ENCODE measurements around the gene STK35.

Gene STK35

DNA sequence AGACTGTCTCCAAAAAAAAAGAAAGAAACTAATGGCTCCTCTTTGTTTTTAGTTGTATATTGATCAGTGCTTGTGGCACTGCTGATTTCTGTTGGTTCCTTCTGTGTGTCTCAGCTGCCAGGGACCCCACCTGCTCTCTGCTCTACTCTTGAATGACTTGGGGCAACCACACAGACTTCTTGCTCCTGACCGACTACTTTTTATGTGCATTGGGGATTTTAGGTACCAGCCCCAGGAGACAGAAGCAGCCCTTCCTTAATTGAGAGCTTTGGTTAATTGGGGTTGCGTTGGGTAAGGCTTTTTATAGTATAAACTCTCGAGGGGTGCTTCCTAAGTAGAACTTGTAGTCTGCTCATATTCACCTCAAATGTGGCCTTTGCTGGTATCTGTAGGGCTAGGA, 6.9 kb downstream of the STK35 start:
- DNase-seq: no peak

GRCh38 chr20:2108987-2109386, 7.4 kb downstream of the STK35 start:
- DNase-seq: no peak

DNA sequence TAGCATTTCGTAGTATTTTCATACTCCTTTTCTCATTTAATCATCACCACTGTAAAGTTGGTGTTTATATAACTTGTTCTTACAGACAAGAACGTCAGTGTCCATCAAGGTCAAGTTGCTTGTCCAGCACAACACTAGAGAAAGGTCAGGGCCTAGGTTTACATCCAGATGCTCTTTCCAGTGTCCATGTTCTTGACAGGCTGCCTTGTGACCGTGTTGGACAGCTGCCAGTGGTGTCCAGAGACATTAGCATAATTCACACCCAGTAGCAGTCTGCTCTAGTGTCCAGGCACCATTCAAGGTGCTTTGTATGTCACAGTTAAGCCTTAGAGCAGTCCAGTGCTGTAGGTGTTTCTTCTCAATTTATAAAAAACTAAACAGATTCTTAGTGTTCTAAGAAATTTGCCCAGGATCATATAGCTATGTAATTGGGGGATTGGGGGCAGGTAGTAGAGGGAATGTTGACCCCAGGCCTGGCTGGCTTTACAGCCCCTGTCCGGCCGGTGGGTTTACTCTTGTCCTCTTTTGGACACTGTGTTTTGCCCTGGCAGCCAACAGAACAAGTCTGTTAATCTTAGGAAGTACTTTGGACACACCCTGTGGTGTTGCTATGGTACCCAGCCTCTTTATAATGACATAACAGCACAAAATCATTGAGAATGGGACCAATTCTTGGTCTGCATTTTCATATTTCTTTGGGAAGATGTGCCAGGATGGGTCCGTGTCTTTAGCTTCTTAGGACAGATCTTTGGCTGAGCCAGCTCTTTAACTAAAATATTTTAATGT, 8.0 kb downstream of the STK35 start:
- no peak for DNase-seq

- no peak for DNase-seq
Observed at GRCh38 chr20:2112910-2113309, 11.3 kb downstream of the STK35 start.

DNA sequence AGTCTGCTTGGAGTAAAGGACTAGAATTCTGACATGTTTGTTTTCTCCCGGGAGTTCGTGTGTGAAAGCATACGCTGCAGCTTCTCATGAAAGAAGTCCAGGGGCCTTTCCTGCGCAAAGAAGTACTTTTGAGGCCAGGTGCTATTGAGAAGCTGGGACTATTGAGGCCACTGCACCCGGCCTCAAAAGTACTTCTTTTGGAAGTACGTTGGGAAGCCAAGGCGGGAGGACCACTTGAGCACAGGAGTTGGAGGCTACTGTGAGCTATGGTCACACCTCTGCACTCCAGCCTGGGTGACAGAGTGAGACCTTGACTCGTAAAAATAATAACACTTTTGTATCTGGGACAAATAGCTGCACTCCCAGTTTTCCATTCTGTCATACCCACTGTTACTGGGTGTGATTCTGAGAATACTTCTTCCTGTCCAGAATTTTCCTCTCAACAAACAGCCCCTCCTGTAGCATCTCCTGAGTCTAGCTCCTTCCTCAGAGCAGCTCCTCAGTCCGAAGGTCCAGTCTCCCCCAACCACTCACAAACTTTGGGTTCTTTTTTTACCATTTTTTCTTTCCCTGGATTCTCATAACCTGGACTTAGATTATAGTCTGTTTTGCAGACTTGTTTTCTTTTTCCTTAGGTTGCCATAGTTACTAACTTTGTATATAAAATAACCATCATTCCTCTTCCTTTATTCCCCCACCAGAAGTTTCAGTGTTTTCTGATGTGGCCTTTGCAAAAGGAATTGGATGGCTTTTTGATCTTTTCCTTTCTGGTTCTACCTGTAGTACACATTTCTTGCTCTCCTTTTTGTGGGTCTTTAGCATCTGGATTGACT, 12.7 kb downstream of the STK35 start:
- DNase-seq: no peak

DNA sequence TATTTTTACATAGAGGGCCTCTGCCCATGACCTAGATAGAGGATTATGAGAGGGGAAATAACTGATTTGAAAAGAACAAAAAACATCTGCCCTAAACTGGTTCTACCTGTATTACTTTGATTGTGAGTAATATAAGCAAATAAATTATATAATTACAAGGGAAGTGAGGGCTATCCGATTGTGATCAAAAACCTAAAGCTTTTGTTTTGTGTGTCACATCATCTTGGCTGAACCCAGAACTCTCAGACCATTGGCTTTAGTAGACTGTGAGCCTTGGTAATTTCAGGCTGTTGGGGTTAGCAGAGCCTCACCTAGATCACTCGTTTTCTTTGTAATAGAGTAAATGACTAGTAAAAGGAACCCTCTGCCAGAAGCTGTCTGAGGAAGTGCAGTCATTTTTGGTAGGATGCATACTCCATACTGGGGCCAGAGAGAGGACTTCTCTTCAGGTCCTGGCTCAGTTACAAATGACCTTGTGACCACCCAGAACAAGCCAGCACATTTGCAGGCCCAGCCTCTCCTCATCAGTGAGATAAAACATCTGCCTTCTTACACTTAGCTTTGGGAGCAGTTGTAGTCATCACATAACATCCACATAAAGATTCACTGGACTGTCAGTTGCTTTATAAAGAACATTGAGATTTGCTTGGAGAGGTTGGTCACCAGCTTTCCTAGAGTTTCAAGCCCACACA, 13.5 kb downstream of the STK35 start:
- DNase-seq: no peak

GRCh38 chr20:2116170-2116940, 14.7 kb downstream of the STK35 start:
- no peak for DNase-seq

- no peak for DNase-seq
Observed at GRCh38 chr20:2118783-2119182, 17.2 kb downstream of the STK35 start.

DNA sequence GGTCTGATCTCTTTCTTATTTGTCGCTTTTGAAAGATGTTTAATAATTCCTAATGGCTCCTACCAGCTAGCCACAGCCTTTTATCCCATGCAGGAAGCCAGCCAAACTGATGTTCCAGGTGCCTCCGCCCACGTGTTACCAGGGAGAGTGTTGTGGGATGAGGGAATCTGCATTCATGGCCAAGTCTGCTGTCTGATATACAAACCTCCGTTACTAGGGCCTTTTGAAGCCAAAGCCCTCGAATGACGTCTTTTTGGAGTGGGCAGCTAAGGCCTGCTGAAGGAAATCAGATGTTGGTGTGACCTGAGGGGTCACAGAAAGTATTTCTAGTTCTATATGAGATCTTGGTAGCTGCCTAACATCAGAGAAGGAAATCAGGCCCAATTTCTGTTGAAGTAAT, 21.3 kb downstream of the STK35 start:
- no peak for DNase-seq

GRCh38 chr20:2123720-2124119, 22.1 kb downstream of the STK35 start:
- DNase-seq: no peak

GRCh38 chr20:2124564-2125213, 23.1 kb downstream of the STK35 start:
- DNase-seq: no peak

- no peak for DNase-seq
Observed at GRCh38 chr20:2125474-2126112, 24.0 kb downstream of the STK35 start.

- DNase-seq: no peak
Observed at GRCh38 chr20:2127238-2127637, 25.6 kb downstream of the STK35 start.

GRCh38 chr20:2128542-2128941, 26.9 kb downstream of the STK35 start:
- DNase-seq: no peak

GRCh38 chr20:2130062-2130591, 28.5 kb downstream of the STK35 start:
- no peak for DNase-seq

DNA sequence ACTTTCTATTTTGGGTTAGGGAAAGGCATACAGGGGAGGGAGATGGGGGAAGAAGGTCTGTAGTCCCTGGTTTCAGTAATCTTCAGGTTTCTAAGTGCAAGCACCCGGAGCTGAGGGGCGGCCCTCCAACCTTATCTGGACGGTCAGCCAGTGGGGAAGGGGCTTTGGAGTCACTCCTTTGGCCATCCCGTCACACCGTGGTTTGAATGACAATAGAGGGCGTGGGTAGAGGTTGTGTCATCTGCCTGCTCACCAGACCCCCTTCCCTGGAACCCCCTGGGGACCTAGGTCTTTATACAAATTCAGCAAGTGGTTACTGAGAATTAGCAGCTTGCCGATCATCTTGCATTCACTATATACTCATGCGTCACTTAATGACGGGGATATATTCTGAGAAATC, 29.1 kb downstream of the STK35 start:
- no peak for DNase-seq

GRCh38 chr20:2131366-2131765, 29.7 kb downstream of the STK35 start:
- no peak for DNase-seq

DNA sequence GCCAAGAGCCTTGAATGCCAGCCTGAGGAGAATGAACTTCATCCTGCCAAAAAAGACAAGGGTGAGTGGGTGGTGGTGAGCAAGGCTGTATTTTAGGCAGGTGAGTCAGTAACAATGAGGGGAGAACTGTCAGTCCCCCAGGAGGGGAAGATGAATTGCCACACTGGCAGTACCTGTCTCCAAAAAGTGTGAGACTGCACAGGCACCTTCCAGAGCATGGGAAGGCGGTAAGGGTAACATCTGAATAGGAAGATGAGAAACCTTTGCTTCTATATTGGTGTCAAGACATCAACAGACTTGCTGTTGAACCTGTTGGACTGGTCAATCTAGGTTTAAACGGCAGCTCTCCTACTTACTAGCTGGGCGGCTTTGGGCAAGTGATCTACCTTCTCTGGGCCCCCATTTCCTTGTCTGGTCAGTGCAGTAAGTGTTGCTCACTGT, 30.9 kb downstream of the STK35 start:
- DNase-seq: no peak

GRCh38 chr20:2133318-2134183, 31.9 kb downstream of the STK35 start:
- DNase-seq: no peak

DNA sequence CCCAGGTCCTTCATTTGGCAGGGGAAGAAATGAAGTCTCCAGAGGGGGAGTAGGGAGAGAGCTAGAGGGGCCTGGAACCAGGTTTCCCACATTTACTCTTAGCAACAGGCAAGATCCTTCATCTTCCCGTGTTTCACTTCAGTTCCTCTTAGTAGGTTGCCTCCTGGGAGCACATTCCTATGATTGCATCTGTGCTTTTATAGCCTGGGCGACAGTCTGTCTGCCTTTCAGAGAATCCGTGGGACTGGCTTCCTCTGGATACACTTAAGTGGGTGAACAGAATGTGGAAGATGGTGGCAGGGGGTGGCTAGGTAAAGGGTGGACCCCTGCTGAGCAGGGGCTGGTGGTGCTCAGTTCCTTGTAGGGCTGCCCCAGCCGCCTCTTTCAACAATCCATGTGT, 33.4 kb downstream of the STK35 start:
- DNase-seq: no peak

DNA sequence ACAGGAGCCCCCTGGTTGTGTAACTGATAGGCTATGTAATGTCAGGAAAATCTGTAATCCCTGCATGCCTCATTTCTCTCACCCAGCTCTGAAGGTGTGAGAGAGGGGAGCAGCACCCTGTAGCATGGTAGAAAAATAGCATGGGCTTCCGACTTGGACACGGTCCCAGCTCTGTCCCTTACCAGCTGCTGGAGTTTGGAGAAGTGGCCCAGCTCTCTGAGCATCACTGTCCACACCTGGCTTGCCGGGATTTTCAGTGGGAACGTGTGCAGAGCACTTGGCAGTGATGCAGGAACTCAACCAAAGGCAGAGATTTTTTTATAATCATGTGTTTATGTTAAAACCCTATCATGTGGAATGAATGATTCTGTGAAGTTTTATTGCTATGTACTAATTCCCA, 34.6 kb downstream of the STK35 start:
- no peak for DNase-seq

Measured in NCI-H2107 (cell line).